Ureter (tissue), 1 donor: Measurements from ENCODE around the gene RPS23. TPM values are rescaled to one million over a fixed set of nuclear protein-coding genes. Genes with fewer than 3 reads are reported as not detected.

ENCODE experiments used
- DNase-seq: peaks from one replicate; pipeline ENCODE4 v3.0.0-alpha.2; 2020; ENCODE audit warnings: low spot score
- total RNA-seq: library from RNA; stranded (reverse); gene quantifications from one replicate; pipeline ENCODE4 v1.2.4, GENCODE V29; 2023
- donor health status: DM: yes; HTN: yes; CAD: no.

The RPS23 gene
- 1,778 TPM for total RNA-seq

DNA sequence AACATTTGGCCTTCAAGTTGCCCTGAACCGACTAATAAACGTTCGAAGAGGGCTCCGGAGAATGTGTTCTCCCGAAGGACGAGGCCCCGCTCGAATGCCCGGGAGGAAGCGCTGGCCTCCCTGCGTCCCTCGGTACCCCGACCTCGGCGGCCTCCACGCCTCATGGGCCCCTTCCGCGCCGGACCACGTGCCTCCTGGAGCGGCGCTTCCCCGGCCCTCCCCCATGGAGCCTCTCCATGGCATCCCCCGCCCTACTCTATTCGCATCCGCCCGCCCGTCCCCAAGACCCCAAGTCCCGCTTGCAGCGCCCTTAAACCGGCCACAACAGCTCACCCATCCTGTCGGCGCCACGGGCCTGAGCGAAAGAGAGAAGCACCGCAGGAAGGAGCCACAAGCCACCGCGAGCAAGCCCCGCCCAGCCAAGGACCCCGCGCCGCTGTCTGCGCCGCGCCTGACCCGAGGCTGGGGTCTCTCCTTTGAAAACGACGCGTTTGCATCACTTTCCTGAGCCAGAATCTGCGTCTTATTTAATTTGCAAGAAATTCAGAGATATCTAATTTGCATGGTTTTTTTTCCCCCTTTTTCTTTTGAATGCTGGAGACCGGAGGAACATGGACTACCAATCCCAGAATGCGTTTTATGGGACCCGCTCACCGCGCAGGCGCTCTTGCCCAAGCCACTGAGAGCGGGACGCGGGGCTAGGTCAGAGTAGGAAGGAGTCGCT, at the start of gene RPS23:
Gene RPS23, minus strand, starts transcription at position 368 of the 724 bp plus-strand sequence. Its CDS starts 31 bp downstream, at position 337.
- peak; percentile 92 for DNase-seq

DNA sequence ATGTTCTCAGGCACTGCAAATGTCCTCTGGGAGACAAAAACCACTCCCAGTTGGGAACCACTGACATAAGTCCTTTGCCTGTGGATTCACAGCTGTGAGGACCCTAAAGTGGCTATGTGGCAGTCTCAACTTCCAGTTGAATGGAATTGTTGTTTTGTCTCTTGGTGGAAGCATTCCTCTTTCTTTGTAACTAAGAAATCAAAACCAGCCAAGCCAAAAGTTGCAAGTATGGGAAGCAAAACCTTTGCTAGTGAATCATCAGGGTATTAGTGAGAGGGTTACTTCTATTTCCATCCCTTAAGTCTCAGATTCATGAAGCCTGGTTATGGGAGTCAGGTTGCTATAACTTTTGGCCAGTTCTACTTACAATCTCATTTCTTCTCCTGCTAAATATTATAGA, 49.8 kb upstream of the RPS23 start:
- no peak for DNase-seq

DNA sequence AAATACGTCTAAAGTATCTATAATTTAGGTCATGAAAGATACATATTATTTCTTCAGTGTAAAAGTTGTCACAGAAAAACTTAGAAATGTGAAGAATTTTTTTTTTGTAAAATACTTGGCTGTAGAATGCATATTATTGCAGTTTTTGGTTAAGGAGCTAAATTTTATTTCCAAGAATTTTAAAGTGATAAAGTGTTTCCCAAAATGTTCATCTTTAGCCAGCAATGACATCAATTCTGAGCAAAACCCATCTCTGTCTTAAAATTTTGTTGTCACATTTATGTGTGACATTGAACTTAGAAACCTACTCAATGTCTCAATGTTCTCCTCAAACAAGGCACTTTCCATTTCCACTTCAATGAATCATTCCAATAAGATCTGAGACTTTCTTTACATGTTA, 47.8 kb upstream of the RPS23 start:
- no peak for DNase-seq

DNA sequence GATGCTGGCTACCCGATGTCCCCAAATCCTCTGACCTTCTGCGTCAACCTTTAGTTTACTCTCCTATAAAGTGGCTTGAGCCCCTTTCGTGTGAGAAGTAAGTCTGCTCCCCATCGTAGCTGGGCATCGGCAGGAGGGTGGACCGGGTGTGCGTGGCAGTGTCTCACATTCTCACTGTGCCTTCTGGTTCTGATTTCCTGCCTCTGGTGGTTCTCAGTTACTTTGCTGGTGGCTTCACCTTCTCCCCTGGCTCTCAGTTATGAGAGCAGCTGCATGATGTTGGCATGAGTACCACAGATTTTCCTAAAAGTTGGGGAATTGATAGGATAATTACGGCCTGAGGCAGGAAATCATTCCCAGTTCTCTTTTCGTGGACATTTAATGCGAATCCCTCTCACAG, 47.0 kb upstream of the RPS23 start:
- no peak for DNase-seq

DNA sequence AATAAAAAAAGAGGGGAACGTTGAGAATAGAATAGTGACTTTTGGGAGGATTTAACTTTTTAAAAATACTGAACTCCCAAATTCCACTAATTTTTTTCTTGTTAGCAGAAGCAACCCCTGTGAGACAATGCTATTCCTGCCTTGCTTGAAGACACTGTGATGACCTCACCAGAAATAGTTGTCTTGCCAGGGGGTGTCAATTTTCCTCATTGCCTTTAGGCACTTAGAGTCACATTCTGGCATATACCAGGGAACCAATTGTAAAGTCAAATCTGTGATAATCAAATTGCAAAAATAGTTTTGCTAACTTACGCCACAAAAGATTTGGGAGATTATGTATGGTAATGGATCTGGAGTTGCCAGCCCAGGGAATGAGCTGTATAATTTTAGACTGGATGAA, 42.8 kb upstream of the RPS23 start:
- DNase-seq = no peak

DNA sequence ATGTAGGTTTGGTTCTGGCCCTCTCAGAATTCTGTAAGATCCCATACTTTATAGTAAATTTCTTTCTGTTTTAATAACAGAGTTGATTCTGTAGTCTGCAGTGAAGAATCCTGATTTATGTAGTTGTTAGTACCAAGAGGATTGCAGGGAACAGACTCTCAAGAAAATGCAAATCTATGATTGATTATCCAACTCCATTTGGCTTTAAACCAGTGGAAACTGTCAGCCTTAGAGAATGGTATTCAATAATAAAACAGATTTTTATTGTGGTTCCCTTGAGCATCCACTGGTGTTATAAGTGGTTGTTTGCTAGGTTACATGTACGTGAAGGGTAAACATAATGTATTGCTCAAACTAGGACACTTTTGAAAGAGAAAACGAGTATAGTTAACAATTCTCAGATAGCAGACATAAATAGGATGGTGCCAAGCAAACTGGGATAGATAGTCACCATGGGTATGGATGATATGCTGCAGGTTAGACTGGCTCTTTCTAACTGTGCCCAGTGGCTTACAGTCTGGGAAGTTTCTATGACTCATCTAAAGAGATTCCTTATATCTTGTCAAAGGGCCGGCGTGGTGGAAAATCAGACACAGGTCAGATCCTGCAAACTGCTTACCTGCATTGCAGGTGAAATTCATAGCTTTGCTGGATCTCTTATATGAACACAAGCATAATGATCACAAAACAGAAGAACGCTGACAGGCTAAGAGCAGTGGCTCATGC, 41.7 kb upstream of the RPS23 start:
- no peak for DNase-seq

DNA sequence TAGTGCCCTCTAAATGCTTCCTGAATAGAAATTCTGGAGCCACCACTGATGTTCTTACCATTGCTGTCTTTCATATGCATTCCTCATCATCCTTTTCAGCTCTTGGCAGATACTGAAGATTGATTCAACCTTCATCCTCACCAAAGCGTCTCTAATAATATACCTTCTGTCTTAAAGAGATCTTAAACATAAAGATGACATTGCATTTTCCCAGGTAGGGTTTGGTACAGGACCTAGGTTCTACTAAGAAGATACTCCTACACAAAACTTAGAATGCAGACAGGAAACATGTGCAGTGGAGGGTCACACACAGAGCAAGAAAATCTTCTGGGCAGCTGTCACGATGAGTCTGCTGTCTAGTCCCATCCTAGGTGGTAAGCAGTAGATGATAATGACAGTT, 41.0 kb upstream of the RPS23 start:
- no peak for DNase-seq

DNA sequence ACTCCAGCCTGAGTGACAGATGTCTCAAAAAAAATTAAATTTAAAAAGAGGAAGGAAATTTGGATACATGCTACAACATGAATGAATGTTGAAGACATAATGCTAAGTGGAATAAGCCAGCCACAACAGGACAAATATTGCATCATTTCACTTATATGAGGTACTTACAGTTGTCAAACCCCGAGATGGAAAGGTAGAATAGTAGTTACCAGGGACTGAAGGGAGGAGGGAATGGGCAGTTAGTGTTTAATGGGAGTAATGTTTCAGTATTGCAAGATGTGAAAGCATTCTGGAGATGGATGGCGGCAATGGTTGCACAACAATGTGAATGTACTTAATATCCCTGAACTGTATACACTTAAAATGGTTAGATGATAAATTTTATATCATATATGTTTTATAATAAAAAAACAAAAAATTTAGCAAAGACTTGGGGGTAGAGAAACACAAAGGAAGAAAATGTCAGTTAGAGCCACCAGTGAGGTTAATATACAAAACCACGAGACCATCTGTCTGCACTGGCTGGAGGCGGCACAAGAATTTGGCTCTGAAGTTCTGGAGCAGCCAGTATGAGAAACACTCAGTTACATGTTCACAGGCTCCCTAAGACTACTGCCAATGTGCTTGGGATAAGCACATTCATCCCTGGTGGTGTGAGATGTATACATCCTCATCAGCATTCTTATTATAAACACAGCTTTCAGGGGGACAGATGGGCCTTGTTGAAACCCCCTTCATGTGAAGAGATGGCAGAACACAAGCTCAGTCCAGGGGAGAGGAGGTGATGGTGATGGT, 37.0 kb upstream of the RPS23 start:
- no peak for DNase-seq

DNA sequence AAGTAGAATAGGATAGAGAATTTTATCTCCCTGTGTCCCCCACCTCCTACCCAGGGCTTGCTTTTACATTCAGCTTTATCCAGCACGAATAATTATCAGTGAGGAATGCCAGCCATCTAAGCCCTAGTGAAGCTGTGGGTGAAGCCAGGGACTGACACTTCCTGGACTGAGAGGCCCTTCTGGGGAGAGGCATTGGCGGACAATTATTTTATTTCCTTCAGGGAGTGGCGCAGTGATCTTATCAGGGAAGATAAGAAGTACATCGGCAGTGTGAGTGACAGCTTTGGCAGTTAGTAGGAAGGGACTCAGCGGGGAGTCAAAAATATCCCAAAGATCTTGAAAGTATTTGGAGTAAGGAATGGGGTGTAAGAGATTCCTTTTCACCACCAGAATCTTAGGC, 34.9 kb upstream of the RPS23 start:
- no peak for DNase-seq

DNA sequence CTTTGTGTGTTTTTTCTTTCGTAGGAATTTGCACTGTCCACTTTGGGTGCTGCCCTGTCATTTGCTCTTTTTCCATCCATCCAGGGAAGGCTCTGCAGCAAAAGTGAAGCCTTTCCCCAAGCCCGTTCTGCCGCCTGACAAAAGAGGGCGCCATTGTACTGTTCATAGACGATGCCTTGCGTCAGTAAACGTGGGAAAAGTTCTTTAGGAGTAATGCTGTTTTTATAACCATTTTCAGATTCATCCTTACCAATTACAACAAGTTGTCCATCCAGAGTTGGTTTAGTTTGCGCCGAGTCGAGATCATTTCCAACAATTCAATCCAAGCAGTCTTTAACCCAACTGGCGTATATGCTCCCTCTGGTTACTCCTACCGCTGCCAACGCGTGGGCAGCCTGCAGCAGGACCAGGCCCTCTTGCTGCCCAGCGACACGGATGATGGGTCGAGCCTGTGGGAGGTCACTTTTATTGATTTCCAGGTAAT, 34.3 kb upstream of the RPS23 start:
- peak; percentile 58 for DNase-seq

DNA sequence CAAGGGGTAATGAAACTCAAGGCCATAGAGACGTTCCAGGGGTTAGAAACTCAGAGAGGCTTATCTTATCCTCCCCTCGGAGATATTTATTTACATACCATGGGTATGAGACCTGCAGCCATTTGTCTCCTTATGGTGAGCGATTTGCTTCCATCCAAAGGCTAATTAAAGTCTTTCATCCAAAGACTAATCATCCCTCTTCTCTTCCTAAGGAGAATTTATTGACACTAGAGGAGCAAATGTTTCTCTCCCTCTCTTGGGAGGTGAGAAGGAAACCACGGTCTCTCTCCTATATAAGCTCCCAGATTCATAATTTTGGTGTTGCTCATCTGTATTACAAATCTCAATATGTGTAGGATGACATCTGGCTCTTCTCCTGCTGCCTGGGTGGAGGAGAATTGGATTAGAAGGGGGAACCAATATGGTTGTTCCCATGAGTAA, 31.0 kb upstream of the RPS23 start:
- no peak for DNase-seq

DNA sequence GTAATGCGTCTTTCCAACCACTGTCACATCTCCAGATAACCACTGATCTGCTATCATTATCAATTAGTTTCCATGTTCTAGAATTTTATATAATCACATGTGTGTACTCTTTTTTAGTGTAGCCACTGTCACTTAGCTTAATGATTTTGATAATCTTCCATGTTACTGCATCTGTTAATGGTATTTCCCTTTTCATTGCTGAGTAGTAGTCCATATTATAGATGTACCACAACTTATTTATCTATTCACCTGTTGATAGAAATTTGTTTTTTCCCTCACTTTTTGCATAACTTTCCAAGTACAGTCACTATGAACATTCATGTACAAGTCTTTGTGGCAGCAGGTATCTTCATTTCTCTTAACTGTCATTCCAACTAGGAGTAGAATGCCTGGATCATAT, 30.3 kb upstream of the RPS23 start:
- DNase-seq = no peak

DNA sequence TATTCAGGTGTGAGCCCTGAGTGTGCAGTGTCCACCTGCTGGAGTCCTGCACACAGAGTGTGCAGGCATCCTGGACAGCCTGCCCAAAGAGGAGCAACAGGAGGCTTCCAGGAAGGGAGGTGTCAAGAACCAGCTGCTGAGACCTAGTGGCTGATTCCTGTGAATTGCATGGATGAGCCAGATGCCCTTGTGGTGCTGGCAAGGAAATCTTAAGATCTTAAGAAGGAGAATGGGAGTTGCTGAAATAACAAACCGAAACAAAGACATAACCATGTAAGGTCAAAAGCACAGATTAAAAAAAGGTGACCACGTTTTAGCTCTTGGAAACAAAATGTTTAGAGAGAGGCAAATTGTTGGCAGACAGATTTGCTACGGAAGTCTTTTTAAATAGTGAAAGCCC, 29.3 kb upstream of the RPS23 start:
- DNase-seq = no peak

DNA sequence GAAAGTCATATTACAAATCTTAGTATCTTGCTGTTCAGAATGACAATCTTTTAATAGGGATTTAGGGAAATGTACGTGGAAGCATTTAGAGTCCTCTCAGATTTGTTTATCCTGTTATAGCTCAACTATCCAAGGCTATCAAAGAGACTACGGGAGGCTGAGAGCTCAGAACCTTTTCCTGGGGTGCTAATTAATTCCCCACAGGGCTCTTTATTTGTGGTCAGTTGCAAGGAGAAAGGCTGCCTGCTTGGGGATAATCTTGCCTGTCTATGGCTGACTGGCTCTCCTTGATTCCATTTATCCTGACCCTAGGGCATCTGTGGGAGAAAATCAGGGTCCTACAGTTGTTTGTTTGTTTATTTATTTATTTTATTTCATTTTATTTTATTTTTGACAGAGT, 28.0 kb upstream of the RPS23 start:
- no peak for DNase-seq

DNA sequence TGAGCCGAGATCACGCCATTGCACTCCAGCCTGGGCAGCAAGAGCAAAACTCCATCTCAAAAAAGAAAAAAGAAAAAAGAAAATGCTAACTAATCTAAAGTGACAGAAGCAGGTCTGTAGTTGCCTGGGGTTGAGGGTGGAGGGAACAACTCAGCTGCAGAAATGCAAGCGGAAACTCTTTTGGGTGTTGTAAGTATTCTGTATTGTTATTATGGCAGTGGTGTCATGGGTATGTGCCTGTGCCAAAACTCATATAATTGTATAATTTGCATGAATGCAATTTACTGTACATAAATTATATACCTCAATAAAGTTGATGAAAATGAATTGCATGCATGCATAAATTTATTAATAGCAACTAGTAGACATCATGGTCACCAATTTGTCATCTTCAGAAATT, 23.0 kb upstream of the RPS23 start:
- DNase-seq = no peak

DNA sequence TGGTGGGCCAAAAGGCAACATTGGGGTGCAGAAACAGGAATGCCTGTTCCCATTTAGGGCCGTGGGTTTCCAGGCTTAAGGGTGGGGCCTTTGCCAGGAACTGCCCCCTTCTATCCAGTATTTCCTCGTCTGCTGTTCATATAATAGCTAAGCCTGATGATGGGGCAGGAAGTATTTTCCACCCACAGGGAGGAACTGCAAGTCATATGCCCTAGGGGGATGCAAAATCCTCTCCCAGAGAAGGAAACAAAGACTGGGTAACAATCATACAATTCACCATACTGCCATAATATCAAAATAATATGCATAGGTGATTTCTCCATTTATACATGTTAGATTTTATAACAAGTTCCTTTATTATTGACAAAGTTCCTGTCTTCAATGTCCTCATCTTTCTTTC, 20.5 kb upstream of the RPS23 start:
- no peak for DNase-seq

DNA sequence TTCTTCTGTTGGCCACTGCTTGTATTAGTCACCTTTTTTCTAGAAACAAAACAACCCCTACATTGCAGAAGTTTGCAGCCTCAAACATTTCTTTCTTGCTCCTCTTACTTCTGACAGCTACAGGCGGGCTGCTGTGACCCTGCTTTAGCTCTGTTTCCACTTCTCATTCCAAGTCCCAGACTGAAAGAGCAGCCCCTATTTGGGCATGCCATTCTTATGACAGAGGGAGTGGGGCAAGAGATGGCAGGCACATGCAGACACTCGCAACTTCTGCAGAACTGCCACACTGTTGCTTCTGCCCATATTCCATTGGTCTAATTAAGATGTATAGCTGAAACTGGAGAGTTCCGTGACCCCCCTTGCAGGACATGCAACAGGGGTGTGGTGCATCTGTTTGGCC, 19.6 kb upstream of the RPS23 start:
- DNase-seq = no peak

DNA sequence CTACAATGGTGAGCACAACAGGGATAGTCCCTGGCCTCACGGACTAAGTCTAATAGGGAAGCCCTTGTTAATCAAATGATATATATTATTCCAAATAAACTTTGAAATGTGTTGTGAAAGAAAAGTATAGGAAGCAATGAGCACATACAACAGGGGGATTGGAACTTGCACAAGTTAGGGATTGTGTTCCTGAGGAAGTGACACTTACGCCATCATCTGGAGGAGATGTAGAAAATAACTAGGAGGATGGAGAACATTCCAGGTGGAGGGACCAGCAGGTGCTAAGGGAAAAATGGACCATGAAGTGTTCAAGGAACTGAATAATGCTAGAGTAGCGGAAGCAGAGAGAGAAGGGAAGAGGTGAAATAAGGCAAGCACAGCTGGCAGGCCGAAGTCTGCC, 18.8 kb upstream of the RPS23 start:
- no peak for DNase-seq

DNA sequence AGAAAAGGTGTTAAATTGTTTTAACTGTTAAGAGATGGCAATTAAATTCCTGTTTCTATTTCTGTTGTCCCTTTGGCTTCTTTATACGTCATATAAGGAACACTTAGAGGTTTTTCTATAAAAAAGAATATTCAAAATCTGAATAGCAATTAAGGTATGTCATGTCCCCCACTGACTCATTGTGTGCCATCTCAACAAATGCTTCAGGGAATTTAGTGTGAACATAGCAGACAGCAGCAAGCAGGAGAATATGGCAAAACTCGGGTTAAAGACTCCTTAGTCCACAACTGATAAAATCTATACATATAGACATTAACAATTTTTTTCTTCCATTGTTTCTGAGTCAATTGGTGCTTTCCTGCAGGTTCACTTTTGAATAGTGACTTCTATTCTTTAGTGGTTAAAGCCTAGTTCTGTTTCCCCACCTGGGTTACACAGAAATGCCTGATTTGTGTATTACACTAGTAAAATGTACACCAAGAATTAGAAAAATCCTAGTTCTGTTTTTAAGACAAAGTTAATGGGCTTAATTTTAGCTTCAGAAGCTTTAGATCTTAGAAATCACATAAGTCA, 17.9 kb upstream of the RPS23 start:
- no peak for DNase-seq

DNA sequence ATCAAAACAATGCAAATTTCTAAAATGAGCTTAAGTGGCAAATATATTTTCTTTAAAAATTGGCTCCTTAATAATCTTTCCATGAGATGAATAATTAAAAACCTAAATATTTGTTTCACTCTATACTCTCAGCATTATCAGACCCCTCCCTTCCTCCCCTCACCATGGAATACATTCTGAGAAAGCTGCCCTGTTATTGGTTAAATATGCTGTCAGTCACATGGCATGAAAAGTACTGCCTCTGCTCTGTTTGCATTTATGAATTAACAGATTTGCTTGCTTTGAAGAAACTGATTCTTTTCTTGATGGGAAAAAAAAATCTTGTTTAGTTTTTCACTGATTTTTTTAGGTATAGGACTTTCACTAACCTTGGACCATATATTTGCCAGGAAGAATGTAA, 17.0 kb upstream of the RPS23 start:
- no peak for DNase-seq

DNA sequence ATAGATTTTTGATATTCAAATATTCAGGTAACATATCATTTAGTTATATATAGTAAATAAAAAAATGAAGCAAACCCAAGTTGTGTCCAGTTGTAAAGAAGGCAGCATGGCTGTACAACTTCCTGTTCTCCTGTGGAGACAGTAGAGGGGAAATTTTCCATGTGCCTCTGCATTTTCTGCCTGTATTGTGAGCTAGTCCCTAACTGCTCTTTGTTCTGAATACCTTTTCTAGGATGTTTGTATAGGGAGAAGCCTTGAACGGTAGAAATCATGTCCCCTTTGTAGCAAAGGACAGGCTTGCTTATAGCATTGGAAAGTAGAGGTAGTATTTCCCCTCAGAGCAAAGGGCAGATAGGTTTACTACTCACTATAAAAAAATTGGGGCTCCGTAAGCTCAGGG, 13.3 kb upstream of the RPS23 start:
- no peak for DNase-seq

DNA sequence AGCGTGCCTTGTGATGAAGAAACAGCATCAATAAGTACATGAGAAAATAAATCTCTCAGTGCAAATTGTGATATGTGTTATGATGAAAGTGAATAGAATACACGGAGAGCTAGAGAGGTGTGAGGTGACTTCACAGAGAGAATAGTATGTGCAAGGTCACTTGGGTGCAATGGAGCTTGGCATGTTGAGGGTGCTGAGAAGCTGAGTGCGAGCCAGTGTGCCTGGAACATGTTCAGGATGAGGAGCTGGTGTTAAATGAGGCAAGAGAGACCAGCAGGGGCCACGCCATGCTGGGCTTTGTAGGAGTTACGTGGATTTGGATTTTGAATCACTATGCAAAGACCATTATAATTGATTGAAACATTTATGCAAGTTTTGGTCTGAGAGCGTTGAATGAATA, 12.8 kb upstream of the RPS23 start:
- no peak for DNase-seq
